Thymus (tissue), 11 donors: ENCODE measurements around the gene GINM1. TPM values are rescaled to one million over a fixed set of nuclear protein-coding genes. Genes with fewer than 3 reads are reported as not detected.
A peak's percentile ranks its signal among the peaks of the same experiment; 100 is the strongest.

ENCODE experiments used
- DNase-seq, 9 donors: peaks; one replicate each; pipeline ENCODE4 v3.0.0-alpha.2; 2013; ENCODE audit warnings: low spot score in 9 of 9, low read depth in 6 of 9, missing footprints in 1 of 9
- H3K27ac ChIP-seq, 2 donors: one replicate each; pipeline ENCODE4 v1.5.1; 2013; ENCODE audit warnings: control low read depth in 1 of 2, low read depth in 1 of 2, low read length in 1 of 2, mild to moderate bottlenecking in 1 of 2, moderate library complexity in 1 of 2
- H3K27me3 ChIP-seq, 2 donors: one replicate each; pipeline ENCODE4 v1.5.1; 2013; ENCODE audit warnings: low read length in 1 of 2; ENCODE audit not compliant: control insufficient read depth in 2 of 2, insufficient read depth in 1 of 2
- H3K36me3 ChIP-seq, 2 donors: one replicate each; pipeline ENCODE4 v1.5.1; 2013; ENCODE audit warnings: low read length in 1 of 2, mild to moderate bottlenecking in 1 of 2, moderate library complexity in 1 of 2; ENCODE audit not compliant: control insufficient read depth in 2 of 2, insufficient read depth in 2 of 2
- H3K4me1 ChIP-seq, 2 donors: one replicate each; pipeline ENCODE4 v1.5.1; 2013; ENCODE audit warnings: low read length in 2 of 2; ENCODE audit not compliant: control insufficient read depth in 2 of 2, insufficient read depth in 2 of 2
- H3K4me3 ChIP-seq, 2 donors: one replicate each; pipeline ENCODE4 v1.5.1; 2013; ENCODE audit warnings: low read length in 2 of 2, control low read depth in 1 of 2, mild to moderate bottlenecking in 1 of 2
- H3K9me3 ChIP-seq, 2 donors: one replicate each; pipeline ENCODE4 v1.5.1; 2013; ENCODE audit warnings: low read length in 1 of 2, mild to moderate bottlenecking in 1 of 2; ENCODE audit not compliant: control insufficient read depth in 2 of 2, insufficient read depth in 1 of 2
- WGBS: extraction: QIAGEN DNeasy Blood & Tissue Kit; methylation state at CpG from one replicate; pipeline ENCODE4 v1.1.7; 2013; 5-methylcytosine and 5-hydroxymethylcytosine counted together
- polyA plus RNA-seq: library from polyadenylated mRNA; stranded (reverse); fragments of 200-250 nt; gene quantifications from one replicate; pipeline ENCODE4 v1.2.3, GENCODE V29; 2013
- total RNA-seq: library from RNA; stranded (reverse); fragments of 120-200 nt; gene quantifications from one replicate; pipeline ENCODE4 v1.2.4, GENCODE V29; 2013
- donor health status: healthy.

Gene GINM1
- total and polyA plus RNA-seq, 2 donors = 17.8 to 45.0 TPM

DNA sequence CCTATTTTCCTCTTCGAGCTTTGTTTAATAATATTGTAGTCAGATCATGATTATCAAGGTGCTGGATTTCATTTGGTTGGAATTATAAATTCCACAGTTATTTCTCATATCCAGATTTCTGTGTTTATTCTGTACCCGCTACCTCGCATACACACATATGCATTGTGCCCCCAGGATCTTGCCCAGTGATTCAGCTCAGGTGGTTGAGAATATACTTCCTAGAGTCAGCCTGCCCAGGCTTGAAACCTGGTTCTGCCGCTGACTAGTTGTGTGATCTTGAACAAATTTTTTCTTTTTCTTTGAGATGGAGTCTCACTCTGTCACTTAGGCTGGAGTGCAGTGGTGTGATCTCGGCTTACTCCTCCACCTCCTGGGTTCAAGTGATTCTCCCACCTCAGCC is 14.7 kb downstream of the GINM1 start:
- Histone ChIP-seq H3K27ac (no peak overlapping the region), H3K27me3 (no peaks in the 10 kb centered on the region), H3K9me3 (no peaks in the 10 kb centered on the region), H3K36me3 (peaks cover 10 to 36% of the 10 kb centered on the region in 2 donors), H3K4me3 (no peak overlapping the region), H3K4me1 (no peaks in the 10 kb centered on the region)
- 98% methylated on average over 5 of the region's 5 CpGs for WGBS
- DNase-seq = no peak

DNA sequence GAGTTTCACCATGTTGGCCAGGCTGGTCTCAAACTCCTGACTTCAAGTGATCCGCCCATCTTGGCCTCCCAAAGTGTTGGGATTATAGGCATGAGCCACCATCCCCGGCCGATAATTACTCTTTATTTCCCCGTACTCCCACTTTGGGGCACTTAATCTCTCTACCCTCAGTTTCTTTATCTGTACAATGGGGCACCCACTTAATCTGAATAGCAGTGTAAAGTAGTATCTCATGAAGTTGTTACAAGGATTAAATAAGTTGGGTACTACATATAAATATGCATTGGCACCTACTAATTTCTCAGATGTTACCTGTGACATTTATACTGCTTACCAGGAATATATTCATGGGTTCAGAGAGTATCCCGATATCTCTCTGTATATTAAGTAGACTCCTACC is 15.2 kb downstream of the GINM1 start:
- H3K4me3 ChIP-seq = no peak overlapping the region
- DNase-seq = no peak
- WGBS = 99% methylated on average over 5 of the region's 5 CpGs
- H3K9me3 ChIP-seq = no peaks in the 10 kb centered on the region
- H3K27me3 ChIP-seq = no peaks in the 10 kb centered on the region
- H3K36me3 ChIP-seq = peaks cover 7 to 37% of the 10 kb centered on the region in 2 donors
- no peaks in the 10 kb centered on the region for H3K4me1 ChIP-seq
- no peak overlapping the region for H3K27ac ChIP-seq

DNA sequence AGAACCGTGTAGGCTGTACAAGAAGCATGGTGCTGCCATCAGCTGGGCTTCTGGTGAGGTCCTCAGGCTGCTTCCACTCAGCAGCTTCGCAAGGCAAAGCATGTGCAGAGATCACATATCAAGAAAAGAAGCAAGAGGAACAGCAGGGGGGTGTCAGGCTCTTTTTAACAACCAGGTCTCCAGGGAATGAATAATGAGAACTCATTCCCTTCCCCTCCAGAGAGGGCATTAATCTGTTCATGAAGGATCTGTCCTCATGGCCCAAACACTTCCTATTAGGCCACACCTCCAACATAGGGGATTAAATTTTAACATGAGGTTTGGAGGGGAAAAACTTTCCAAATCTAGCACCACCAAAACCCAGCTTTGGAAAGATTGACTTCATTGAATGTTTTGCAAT is 20.0 kb downstream of the GINM1 start:
- Histone ChIP-seq H3K4me1 (no peaks in the 10 kb centered on the region), H3K36me3 (peaks cover 11 to 45% of the 10 kb centered on the region in 2 donors), H3K27ac (no peak overlapping the region), H3K9me3 (no peaks in the 10 kb centered on the region), H3K4me3 (no peak overlapping the region), H3K27me3 (no peaks in the 10 kb centered on the region)
- WGBS = 96% methylated on average over 2 of the region's 2 CpGs
- no peak for DNase-seq

DNA sequence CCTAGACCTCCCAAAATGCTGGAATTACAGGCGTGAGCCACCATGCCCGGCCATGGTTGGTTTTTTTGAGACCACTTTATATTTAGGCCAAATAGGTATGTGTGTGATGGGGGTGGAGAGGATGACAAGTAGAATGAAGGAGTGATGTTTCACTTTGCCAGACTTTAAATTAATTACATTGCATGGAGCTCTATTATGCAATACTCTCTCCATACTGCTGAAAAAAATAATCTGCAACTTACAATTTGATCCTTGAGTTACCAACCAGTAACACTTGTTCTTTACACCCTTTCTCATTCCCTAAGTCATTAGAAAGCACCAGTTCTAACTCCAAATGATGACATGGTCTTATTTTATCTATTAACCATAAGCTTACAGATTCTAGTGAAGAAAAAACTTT is 26.8 kb downstream of the GINM1 start:
- H3K36me3 ChIP-seq = peaks cover 29 to 70% of the 10 kb centered on the region in 2 donors
- WGBS = 97% methylated on average over 2 of the region's 2 CpGs
- DNase-seq = no peak
- no peak overlapping the region for H3K27ac ChIP-seq
- no peaks in the 10 kb centered on the region for H3K9me3 ChIP-seq
- no peaks in the 10 kb centered on the region for H3K27me3 ChIP-seq
- no peak overlapping the region for H3K4me3 ChIP-seq
- H3K4me1 ChIP-seq = no peaks in the 10 kb centered on the region

DNA sequence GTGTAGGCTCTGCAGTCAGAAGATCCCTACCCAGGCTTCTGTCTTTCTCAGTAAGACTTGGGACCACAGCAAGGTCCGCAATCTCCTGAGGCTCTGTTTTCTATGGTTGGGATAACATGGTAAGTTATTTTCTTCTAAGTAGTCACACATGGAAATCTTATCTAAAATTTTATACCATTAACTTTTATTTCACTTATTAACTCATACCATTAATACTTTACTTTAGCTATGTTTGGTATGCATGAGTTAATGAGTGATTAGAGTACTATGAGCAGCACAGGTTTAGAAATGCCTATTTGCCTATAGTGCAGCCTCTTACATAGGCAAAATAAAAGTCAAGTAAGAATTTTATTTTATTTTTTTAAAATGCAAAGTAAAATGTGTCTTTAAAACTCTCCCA is 27.2 kb downstream of the GINM1 start:
- H3K4me3 ChIP-seq = no peak overlapping the region
- DNase-seq = no peak
- no peaks in the 10 kb centered on the region for H3K9me3 ChIP-seq
- H3K27me3 ChIP-seq = no peaks in the 10 kb centered on the region
- H3K27ac ChIP-seq = no peak overlapping the region
- peaks cover 33 to 72% of the 10 kb centered on the region in 2 donors for H3K36me3 ChIP-seq
- WGBS = 98% methylated on average over 1 of the region's 1 CpG
- H3K4me1 ChIP-seq = no peaks in the 10 kb centered on the region

DNA sequence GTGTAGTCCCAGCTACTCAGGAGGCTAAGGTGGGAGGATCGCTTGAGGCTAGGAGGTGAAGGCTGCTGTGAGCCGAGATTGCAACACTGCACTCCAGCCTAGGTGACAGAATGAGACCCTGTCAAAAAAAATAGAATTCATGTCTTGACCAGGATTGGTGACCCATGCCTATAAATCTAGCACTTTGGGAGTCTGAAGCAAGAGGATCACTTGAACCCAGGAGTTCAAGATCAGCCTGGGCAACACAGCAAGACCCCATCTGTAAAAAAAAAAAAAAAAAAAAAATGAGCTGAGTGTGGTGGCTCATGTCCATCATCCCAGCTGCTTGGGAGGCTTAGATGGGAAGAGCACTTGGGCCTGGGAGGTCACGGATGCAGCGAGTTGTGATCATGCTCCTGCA is 34.3 kb downstream of the GINM1 start:
- Histone ChIP-seq H3K27ac (no peak overlapping the region), H3K9me3 (no peaks in the 10 kb centered on the region), H3K4me1 (no peaks in the 10 kb centered on the region), H3K4me3 (no peak overlapping the region), H3K36me3 (peaks cover 28 to 61% of the 10 kb centered on the region in 2 donors), H3K27me3 (no peaks in the 10 kb centered on the region)
- over 99% methylated on average over 4 of the region's 4 CpGs for WGBS
- no peak for DNase-seq

DNA sequence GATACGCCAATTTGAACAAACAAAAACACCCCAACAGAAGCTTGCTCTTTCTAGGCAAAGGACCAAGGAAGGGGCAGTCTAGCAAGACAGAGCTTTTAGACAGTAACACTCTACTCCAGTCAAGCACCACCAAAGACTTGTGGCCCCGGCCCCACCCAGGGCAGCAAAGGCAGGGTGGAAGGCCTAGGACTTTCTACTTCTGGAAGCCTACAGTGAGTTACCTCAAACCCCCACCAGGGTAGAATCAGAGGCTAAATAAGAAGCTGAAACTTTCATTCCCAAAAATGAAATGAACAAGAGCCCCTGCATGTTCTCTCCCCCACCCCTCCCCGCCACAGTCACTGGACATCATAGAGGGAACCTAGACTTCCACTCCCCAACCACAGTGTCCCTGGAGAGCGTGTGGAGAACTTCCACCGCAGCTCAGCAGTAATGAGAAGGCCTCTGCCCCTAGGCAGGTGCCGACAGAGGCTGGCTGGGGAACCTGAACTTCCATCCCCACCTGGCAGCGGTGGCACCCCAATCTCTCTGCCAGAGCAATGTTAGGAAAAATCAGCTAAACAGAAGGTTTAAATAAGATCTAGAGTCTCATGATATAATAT is 42.3 kb downstream of the GINM1 start:
- H3K4me1 ChIP-seq = no peaks in the 10 kb centered on the region
- peak overlapping the region in 1 of 2 donors; percentile 18 for H3K27ac ChIP-seq
- H3K27me3 ChIP-seq = no peaks in the 10 kb centered on the region
- DNase-seq = no peak
- no peaks in the 10 kb centered on the region for H3K9me3 ChIP-seq
- H3K4me3 ChIP-seq = no peak overlapping the region
- 92% methylated on average over 7 of the region's 7 CpGs for WGBS
- peaks cover 6 to 12% of the 10 kb centered on the region in 2 donors for H3K36me3 ChIP-seq

DNA sequence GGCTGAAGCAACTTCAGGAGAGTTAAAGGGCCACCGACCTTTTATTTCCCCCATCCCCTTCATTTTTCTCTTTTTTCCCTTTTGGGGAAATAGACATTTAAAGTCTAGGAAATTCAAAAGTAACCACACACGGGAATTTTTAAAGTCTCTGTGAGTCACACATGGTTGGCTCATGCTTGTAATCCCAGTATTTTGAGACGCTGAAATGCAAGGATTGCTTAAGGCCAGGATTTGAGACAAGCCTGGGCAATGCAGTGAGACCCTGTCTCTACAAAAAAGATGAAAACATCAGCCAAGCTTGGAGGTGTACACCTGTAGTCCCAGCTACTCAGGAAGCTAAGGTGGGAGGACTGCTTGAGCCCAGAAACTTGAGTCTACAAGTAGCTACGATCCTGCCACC is 48.2 kb downstream of the GINM1 start:
- Histone ChIP-seq H3K4me3 (no peak overlapping the region), H3K27ac (no peak overlapping the region), H3K36me3 (peaks cover 9 to 11% of the 10 kb centered on the region in 2 donors), H3K27me3 (no peaks in the 10 kb centered on the region), H3K9me3 (no peaks in the 10 kb centered on the region), H3K4me1 (no peaks in the 10 kb centered on the region)
- DNase-seq = no peak
- 97% methylated on average over 4 of the region's 4 CpGs for WGBS

DNA sequence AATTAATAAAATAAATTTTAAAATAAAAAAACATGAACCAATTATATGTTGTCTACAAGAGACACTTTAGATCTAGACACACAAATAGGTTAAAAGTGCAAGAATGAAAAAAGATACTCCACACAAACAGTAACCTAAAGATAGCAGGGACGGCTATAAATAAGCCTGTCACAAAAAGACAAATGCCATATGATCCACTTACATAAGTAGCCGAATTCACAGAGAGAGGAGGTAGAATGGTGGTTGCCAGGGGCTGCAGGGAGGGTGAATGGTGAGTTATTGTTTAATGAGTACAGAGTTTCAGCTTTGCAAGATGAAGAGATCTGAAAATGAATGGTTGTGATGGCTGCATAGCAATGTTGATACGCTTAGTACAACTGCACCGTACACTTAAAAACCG is 49.6 kb downstream of the GINM1 start:
- DNase-seq = no peak
- H3K27me3 ChIP-seq = no peaks in the 10 kb centered on the region
- H3K27ac ChIP-seq = no peak overlapping the region
- H3K9me3 ChIP-seq = no peaks in the 10 kb centered on the region
- no peak overlapping the region for H3K4me3 ChIP-seq
- no peaks in the 10 kb centered on the region for H3K4me1 ChIP-seq
- 96% methylated on average over 5 of the region's 5 CpGs for WGBS
- peaks cover 10 to 19% of the 10 kb centered on the region in 2 donors for H3K36me3 ChIP-seq

DNA sequence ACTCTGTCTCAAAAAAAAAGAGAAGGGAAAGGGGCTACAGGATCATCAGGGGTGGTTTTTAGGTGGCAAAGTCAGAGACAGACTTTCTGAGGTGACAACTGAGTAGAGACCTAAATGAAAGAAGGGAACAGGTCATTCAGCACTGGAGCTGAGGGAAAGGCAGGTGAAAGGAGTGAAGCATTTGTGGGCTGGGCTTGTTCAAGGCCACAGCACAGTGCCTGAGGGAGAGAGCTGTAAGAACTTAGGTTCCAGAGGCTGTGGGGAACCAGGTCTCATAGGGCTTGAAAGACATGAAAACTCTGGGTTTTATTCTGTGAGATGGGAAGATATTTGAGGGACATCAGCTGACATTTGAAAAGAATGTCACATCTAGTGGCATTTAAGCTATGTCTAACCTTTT is 61.5 kb downstream of the GINM1 start:
- Histone ChIP-seq H3K36me3 (peaks cover 17 to 22% of the 10 kb centered on the region in 2 donors), H3K27ac (no peak overlapping the region), H3K27me3 (no peaks in the 10 kb centered on the region), H3K9me3 (no peaks in the 10 kb centered on the region), H3K4me1 (no peaks in the 10 kb centered on the region), H3K4me3 (no peak overlapping the region)
- no peak for DNase-seq
